Heart right ventricle (tissue), 16 donors: Measurements from ENCODE around the gene CD81. TPM values are rescaled to one million over a fixed set of nuclear protein-coding genes. Genes with fewer than 3 reads are reported as not detected.

Experiments
- ATAC-seq, 8 donors: fragments of 200-7000 bp; cut with Tn5 transposase; one replicate each; pipeline ENCODE4 v1.9.1; 2020; ENCODE audit warnings: mild to moderate bottlenecking in 8 of 8, moderate library complexity in 8 of 8, moderate number of reproducible peaks in 1 of 8
- DNase-seq, 2 donors: peaks; one replicate each; pipeline ENCODE4 v3.0.0-alpha.2; 2020
- H3K27ac ChIP-seq, 10 donors: fragments of 200-600 bp; sonication (generic) in 2 of 10; one replicate each; pipeline versions ENCODE4 v1.5.0 to v1.8.0; 2020 to 2022; ENCODE audit warnings: mild to moderate bottlenecking in 3 of 10
- H3K27me3 ChIP-seq, 7 donors: fragments of 200-600 bp; one replicate each; pipeline ENCODE4 v1.8.0; 2021 to 2022; ENCODE audit warnings: mild to moderate bottlenecking in 2 of 7
- H3K36me3 ChIP-seq, 9 donors: fragments of 200-600 bp; sonication (generic) in 1 of 9; one replicate each; pipeline versions ENCODE4 v1.5.0 to v1.8.0; 2020 to 2022; ENCODE audit warnings: mild to moderate bottlenecking in 2 of 9
- H3K4me1 ChIP-seq, 9 donors: fragments of 200-600 bp; sonication (generic) in 1 of 9; one replicate each; pipeline versions ENCODE4 v1.5.0 to v1.8.0; 2020 to 2022; ENCODE audit warnings: mild to moderate bottlenecking in 4 of 9
- H3K4me3 ChIP-seq, 10 donors: fragments of 200-600 bp; sonication (generic) in 2 of 10; one replicate each; pipeline versions ENCODE4 v1.5.0 to v1.8.0; 2020 to 2022; ENCODE audit warnings: mild to moderate bottlenecking in 7 of 10, moderate library complexity in 2 of 10
- H3K9me3 ChIP-seq, 11 donors: fragments of 200-600 bp in 10 of 11; sonication (generic) in 2 of 11; one replicate each; pipeline versions ENCODE4 v1.5.0 to v1.8.0; 2013 to 2022; ENCODE audit warnings: mild to moderate bottlenecking in 2 of 11, control low read depth in 1 of 11, moderate library complexity in 1 of 11
- CTCF ChIP-seq, 9 donors: fragments of 200-600 bp; sonication (generic) in 2 of 9; IDR thresholded peaks; one replicate each; pipeline versions ENCODE4 v1.5.0 to v1.8.0; 2021 to 2022; ENCODE audit warnings: antibody characterized with exemption in 9 of 9, mild to moderate bottlenecking in 5 of 9, moderate library complexity in 1 of 9
- WGBS, 2 donors: extraction: QIAGEN DNeasy Blood & Tissue Kit; methylation state at CpG; one replicate each; pipeline ENCODE4 v1.1.7; 2013; ENCODE audit warnings: inconsistent platforms in 1 of 2; 5-methylcytosine and 5-hydroxymethylcytosine counted together
- intact Hi-C, 10 donors: fragments of 100-400 bp; cut with DNase I; formaldehyde crosslinking; loops; one replicate each; pipeline versions ENCODE4 v1.11.1 to v1.14.2; 2022
- polyA plus RNA-seq, 2 donors: library from polyadenylated mRNA; stranded (reverse); fragments of 200-250 nt; gene quantifications; one replicate each; pipeline ENCODE4 v1.2.3, GENCODE V29; 2013
- total RNA-seq, 10 donors: library from RNA; stranded (reverse); fragmentation: NEBNext Ultra II Directional in 3 of 10; extraction: Animal tissue kit (Norgen Biotek cat#: 25700) in 3 of 10; gene quantifications; one replicate each; pipeline versions ENCODE4 v1.2.1 to v1.2.4, GENCODE V29; 2021 to 2023
- donor health status: Arrhythmogenic right ventricular cardiomyopathy.
- donor health status: ischemic (EF 13 %, LVEDD 7.1; RV severe dilation, severe dysfunction).
- donor health status: healthy with polysubstance abuse.
- donor health status: DM: no; HTN: yes; CAD: no.
- donor health status: DM: no; HTN: no; CAD: no.
- donor health status: ischemic (EF 25% LVEDD 6.9; RV normal size, moderate dysfunction).
- donor health status: ischemic (EF 25% LVEDD 5.7; RV mildly dilated, moderate dysfunction).
- donor health status: healthy.
- donor health status: DM: yes; HTN: yes; CAD: no.
- donor health status: Ischemic cardiomyopathy.
- donor health status: ischemic (EF 35%, LVEDD 5.7; RV mildly dilated, moderate dysfunction).
- donor health status: nonischemic (EF 11% LVEDD 7.7; RV severe dilation, severe dysfunction).
- donor health status: DM: yes; HTN: yes; CAD: no.
- donor health status: PGD.
- donor health status: ischemic (EF 29% LVEDD 5.4; RV normal size, mild dysfunction).
- donor health status: nonischemic (EF 23%, LVEDD 6.1; RV moderate dilation, normal function).

CD81 gene
- total and polyA plus RNA-seq, 12 donors = 346 to 959 (median 513) TPM

GRCh38 chr11:2390091-2390724, 13.1 kb downstream of the CD81 start:
- ATAC-seq = no peak
- peaks cover 48 to 81% (median 61%) of the 10 kb centered on the region in 9 donors for H3K4me1 ChIP-seq

GRCh38 chr11:2390725-2391151, 13.6 kb downstream of the CD81 start:
- intact Hi-C loops = loop anchor here in 1 of 10 donors (5.0 kb wide), 1 partner anchor 78 kb away; no protein-coding TSS in a partner anchor
- no peak for TF ChIP-seq CTCF (IDR thresholded peaks at IDR 0.05)
- WGBS, 2 donors = 48 to 53% methylated on average over 8 of the region's 8 CpGs
- Histone ChIP-seq H3K27me3 (no peaks in the 10 kb centered on the region), H3K9me3 (no peaks in the 10 kb centered on the region), H3K36me3 (peaks cover 0 to 86% (median 26%) of the 10 kb centered on the region in 9 donors), H3K4me3 (no peak overlapping the region), H3K27ac (peak overlapping the region in 8 of 10 donors; percentile 48 to 79 (median 68)), H3K4me1 (peaks cover 48 to 76% (median 59%) of the 10 kb centered on the region in 9 donors)
- ATAC-seq (peak in 7 of 8 donors; percentile 16 to 58 (median 35)), DNase-seq (no peak)

More at GRCh38 chr11:2390091-2390724, 13.1 kb downstream of the CD81 start:
- TF ChIP-seq CTCF (IDR thresholded peaks at IDR 0.05) = no peak
- peak overlapping the region in 9 of 10 donors; percentile 26 to 79 (median 67) for H3K27ac ChIP-seq
- peaks cover 0 to 86% (median 21%) of the 10 kb centered on the region in 9 donors for H3K36me3 ChIP-seq
- DNase-seq = no peak
- no peaks in the 10 kb centered on the region for H3K9me3 ChIP-seq
- intact Hi-C loops = loop anchor here in 1 of 10 donors (5.0 kb wide), 1 partner anchor 78 kb away; no protein-coding TSS in a partner anchor
- 74 to 75% methylated on average over 23 of the region's 23 CpGs for WGBS, 2 donors
- H3K27me3 ChIP-seq = no peaks in the 10 kb centered on the region
- H3K4me3 ChIP-seq = no peak overlapping the region

- ATAC-seq = no peak
- H3K4me1 ChIP-seq = peaks cover 42 to 69% (median 53%) of the 10 kb centered on the region in 9 donors
- intact Hi-C loops = loop anchor here in 1 of 10 donors (5.0 kb wide), 1 partner anchor 79 kb away; no protein-coding TSS in a partner anchor
Measured at GRCh38 chr11:2391181-2391975, 14.3 kb downstream of the CD81 start.

More at GRCh38 chr11:2391181-2391975, 14.3 kb downstream of the CD81 start:
- Histone ChIP-seq H3K27ac (peak overlapping the region in 7 of 10 donors; percentile 27 to 70 (median 36)), H3K9me3 (no peaks in the 10 kb centered on the region), H3K36me3 (peaks cover 0 to 87% (median 33%) of the 10 kb centered on the region in 9 donors), H3K27me3 (no peaks in the 10 kb centered on the region), H3K4me3 (no peak overlapping the region)
- 88 to 90% methylated on average over 17 to 20 of the region's 20 CpGs for WGBS, 2 donors
- no peak for TF ChIP-seq CTCF (IDR thresholded peaks at IDR 0.05)
- DNase-seq = no peak
